Stimulated activated CD8-positive, alpha-beta memory T cell treated with anti-CD3 and anti-CD28 coated beads, Interleukin-2, amount 100 ng/mL, for 1 hour (primary cell): ENCODE results near the gene SHISA7.

Experiments
- DNase-seq, 2 donors: peaks; one replicate each; pipeline ENCODE4 v3.0.0-alpha.2; 2020; ENCODE audit warnings: low read depth in 2 of 2

The SHISA7 gene

DNA sequence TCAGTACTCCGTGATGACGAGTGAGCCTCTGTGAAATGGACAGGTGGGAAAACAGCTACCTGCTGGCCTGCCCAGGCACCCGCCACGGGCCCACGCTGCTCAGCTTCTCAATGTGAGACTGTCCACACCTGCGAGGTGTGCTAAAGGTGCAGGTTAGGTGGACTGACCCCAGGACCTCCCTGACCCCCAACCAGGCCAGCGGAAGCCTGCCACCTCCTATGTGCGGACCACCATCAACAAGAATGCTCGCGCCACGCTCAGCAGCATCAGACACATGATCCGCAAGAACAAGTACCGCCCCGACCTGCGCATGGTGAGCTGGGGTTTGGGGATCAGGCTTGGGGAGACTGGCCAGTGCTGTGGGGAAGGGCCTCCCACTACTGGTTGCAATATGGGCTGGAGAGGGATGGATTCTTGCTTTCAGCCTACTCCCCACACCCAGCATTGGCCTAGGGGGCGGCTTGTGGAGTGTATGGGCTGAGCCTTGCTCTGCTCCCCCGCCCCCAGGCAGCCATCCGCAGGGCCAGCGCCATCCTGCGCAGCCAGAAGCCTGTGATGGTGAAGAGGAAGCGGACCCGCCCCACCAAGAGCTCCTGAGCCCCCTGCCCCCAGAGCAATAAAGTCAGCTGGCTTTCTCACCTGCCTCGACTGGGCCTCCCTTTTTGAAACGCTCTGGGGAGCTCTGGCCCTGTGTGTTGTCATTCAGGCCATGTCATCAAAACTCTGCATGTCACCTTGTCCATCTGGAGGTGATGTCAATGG lies 55.2 kb downstream of the SHISA7 start:
- DNase-seq: no peak

DNA sequence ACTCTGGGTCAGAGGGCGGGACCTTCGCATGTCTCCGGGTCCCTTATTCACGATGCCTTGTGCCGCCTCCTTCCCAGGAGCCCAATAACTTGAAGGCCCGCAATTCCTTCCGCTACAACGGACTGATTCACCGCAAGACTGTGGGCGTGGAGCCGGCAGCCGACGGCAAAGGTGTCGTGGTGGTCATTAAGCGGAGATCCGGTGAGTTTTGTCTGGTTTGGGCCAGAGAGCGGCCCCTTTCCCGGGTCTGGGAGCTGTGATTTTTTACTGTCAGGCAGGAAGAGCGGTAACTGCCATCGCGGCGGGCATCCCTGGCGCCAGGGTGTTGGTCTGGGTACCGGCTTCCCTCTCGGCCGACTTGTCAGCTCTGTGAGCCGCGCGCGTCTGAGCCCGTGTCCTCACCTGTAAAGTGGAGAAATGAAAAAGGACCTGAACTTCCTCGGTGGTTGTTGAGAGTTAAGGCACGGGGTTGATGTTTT lies 56.6 kb downstream of the SHISA7 start:
- DNase-seq: no peak

DNA sequence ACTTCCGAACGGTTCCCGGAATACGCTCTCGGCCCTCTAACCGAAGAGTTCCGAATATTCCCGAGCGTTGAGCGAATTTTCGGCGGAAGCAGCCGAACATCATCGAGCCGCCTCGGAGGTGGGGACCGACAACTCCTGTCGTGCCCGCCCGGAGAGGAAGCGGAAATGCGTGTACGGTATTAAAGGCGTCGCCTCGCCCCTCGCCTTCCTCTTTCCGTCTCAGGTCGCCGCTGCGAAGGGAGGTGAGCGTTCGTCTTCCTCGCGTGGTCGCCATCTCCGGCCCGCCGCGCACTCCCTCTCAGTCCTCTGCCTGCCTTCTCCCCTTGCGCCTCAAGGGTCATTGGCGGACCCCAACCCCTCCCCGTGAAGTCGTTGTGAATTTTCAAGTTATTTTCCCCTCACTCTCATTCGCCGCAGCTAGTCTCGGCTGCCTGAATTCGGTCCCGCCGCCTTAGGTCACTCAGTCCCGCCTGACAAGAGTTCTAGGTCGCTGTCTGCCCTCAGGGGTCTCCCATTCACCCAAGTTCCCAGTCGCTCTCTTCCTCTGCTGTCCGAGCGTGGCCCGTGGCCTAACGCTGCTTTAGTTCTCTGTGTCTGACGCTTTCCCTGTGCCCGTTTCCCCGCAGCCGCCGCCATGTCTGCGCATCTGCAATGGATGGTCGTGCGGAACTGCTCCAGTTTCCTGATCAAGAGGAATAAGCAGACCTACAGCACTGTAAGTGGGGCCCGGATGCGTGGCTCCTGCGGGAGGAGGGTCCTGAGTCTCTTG lies 57.2 kb downstream of the SHISA7 start, which contains the start of gene RPL28:
RPL28 (plus strand) TSS at position 209 of the 769 bp plus-strand sequence; CDS start at position 635, 426 bp downstream.
- peak; percentile 96 for DNase-seq

DNA sequence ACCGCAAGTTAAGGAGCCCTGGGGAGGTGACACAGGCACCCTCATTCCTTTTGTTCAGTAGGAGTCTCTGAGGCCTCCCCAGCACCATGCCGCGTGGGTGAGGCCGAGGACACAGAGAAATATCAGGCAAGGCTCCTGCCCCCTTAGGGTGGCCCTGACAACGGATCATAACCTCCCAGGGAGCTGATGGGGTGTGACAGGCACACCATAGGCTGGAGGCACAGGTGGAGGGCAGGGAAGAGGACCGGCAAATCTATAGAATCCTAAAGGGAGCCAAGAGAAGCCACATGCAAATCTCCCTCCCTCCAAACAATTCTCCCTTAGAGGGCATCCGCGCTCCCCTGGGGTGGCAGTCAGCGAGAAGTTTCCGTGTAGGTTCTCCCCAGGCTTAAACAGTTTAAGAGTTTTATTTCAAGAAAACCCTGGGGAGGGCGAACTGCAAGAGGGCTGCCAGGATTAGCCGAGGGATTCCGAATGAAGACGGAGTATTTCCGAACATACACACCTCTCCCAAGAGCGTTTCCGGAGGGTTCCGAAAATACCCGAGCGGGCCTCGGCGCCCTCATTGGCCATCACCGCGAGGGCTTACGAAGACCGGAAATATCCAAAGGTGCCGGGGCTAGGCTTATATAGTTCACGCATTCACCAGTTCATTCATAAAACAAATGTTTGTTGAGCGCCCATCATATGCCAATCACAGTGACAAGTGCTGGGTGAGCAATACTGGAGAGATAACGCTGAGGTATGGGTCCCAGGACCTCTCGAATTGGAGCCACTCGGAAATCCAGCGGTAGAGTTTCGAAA lies 58.0 kb downstream of the SHISA7 start:
- DNase-seq: peak; percentile 79 to 84

DNA sequence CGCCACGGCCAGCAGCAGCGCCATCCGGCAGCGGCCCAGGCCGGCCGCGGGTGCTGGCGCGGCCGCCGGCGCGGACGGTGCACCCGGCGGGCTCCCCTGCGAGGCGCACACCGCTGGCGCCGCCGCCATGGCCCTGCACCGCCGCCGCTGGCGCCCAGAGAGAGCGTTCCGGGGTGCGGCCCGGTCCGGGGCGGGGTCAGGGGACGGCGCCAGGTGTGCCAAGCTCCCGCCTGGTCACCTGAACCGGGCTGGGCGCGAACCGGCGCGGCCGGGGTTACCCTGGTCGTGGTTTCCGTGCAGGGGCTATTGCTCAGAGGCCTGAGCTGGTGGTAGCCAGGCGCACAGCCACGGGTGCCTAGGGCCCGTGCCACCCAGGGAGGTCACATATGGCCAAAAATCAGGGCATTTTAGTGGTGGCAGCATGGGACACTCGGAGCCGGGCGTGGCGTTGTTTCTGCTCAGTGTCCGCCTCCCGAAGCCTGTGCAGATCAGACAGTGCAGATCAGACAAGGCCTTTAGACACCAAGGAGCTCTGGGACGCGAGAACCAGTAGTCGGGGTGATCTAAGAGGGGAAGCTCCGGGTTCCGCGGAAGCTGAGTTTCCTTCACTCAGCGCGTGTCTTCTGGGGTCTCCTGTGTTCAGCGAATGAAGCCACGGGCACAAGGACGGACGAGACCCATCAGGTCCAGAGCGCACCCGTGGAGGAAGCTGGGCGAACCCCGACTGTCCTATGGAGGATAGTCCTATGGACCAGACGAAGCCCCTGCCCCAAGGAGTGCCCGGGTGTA lies 58.8 kb downstream of the SHISA7 start, which contains the start of gene TMEM238:
TMEM238 (minus strand) TSS at position 162 of the 789 bp plus-strand sequence; CDS start at position 129, 33 bp downstream.
- DNase-seq: no peak

DNA sequence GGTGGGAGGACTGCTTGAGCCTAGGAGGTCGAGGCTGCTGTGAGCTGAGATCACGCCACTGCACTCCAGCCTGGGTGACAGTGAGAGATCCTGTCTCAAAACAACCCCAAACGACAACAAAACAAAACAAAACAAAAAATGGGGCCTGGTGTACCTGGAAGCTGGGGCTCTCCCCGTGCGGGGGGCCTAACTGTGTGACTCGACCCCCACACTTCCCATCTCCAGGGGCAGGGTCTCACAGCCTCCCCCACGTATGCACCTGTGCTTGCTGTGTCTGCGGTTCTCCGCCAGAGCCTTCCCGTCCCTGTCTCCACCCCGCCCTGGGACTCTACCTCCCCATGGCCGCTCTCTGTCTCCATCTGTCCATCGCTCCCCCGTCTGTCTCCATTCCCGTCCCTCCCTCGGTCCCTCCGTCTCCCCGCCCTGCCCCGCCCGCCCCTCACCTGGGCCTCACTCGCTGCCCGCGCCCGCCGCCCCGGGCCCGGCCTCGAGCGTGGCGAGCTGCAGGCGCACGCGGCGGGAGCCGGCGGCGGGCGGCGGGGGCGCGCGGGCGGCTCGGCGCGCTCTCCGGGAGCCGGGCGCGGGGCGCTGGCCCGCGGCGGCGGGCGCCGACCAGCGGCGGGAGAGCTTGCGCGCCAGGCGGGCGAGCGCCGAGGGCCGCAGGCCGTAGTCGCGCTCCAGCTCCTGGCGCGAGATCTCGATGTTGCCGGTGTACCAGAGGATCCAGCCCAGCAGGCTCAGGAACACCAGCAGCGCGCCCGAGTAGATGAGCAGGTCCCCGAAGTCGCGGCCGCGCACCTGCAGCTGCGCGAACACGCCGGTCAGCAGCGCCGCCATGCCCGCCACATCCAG lies 59.6 kb downstream of the SHISA7 start:
- DNase-seq: no peak

DNA sequence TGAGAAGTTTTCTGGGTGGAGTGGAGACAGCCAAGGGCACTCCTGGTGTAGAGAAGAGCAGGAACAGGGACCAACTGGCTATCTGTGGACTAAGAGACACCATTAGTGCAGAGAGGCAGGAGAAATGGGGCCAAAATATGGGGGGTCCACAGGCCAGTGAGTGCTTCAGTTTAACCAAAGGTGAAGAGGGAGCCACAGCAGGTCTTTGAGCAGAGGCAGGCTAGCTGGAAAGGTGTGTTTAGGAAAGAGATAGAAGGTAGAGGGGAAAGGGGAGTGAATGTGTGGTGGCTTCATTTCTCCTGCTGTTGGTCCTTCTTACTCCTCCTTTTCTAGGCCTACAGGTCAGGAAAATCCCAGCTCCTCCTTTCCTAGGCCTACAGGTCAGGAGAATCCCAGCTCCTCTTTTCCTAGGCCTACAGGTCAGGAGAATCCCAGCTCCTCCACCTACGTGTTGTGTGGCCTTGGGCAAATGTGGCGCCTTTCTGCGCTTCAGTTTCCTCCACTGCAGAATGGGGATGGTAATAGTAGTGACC lies 60.5 kb downstream of the SHISA7 start:
- no peak for DNase-seq

DNA sequence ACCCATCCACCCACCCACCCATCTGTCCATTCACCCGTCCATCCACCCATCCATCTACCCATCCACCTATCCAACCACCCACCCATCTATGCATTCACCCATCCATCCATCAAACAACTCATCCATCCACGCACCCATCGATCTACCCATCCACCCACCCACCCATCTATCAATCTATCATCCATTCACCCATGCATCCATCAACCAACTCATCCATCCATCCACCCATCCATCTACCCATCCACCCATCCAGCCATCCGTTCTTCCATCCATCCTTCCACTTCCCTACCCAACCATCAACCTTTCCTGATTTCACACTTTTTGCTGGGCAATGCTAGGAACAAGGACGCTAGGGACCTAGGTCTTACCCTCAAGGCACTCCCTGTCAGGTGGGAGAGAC lies 61.1 kb downstream of the SHISA7 start:
- no peak for DNase-seq

DNA sequence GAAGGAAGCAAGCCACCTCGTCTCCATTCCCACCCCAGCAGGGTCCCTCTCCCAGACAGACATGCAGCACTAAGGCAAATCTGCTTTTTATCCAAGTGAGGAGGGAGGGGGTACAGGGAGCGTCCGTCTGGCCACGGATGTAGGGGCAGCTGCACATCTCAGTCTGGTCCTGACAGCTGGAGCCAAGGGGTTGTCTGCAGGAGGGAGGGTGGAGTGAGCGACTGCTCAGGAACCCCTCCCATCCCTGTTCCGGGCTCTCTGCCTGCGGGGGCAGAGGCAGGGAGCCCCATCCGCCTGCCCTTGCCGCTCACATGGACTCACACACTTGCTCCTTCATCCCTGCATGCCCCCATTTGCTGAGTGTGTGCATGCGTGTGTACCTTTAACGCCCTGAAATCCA lies 63.9 kb downstream of the SHISA7 start:
- no peak for DNase-seq
